Thyroid gland (tissue), 4 donors: ENCODE measurements around the gene HLCS. TPM values are rescaled to one million over a fixed set of nuclear protein-coding genes. Genes with fewer than 3 reads are reported as not detected.
A peak's percentile ranks its signal among the peaks of the same experiment; 100 is the strongest.

Source experiments
- DNase-seq, 2 donors: peaks; one replicate each; pipeline ENCODE4 v3.0.0-alpha.2; 2019
- H3K27ac ChIP-seq, 3 donors: fragments of 200-600 bp; sonication (generic); 1 replicate in 2 of 3; 2 replicates in 1 of 3; pipeline ENCODE4 v1.5.1; 2016 to 2019; ENCODE audit warnings: mild to moderate bottlenecking in 1 of 3, moderate library complexity in 1 of 3
- H3K27me3 ChIP-seq: fragments of 200-600 bp; sonication (generic); one replicate; pipeline ENCODE4 v1.5.1; 2019
- H3K36me3 ChIP-seq, 2 donors: fragments of 200-600 bp; sonication (generic); one replicate each; pipeline ENCODE4 v1.5.1; 2016 to 2019
- H3K4me1 ChIP-seq, 2 donors: fragments of 200-600 bp; sonication (generic); one replicate each; pipeline ENCODE4 v1.5.1; 2017 to 2019
- H3K4me3 ChIP-seq, 3 donors: fragments of 200-600 bp; sonication (generic); replicated peaks in 1 of 3; 1 replicate in 2 of 3; 2 replicates in 1 of 3; pipeline ENCODE4 v1.5.1; 2016; ENCODE audit warnings: mild to moderate bottlenecking in 1 of 3
- H3K9me3 ChIP-seq: fragments of 200-600 bp; sonication (generic); one replicate; pipeline ENCODE4 v1.5.1; 2017
- POLR2A ChIP-seq, 2 donors: fragments of 450-650 bp; IDR thresholded peaks; one replicate each; pipeline ENCODE4 v1.6.1; 2017; ENCODE audit warnings: antibody characterized with exemption in 2 of 2, mild to moderate bottlenecking in 2 of 2, moderate library complexity in 1 of 2
- WGBS, 2 donors: methylation state at CpG; one replicate each; pipeline ENCODE4 v1.1.5; 2017; 5-methylcytosine and 5-hydroxymethylcytosine counted together
- intact Hi-C: fragments of 100-400 bp; cut with DNase I; formaldehyde crosslinking; loops from one replicate; pipeline ENCODE4 v1.15.1; 2023
- total RNA-seq, 4 donors: library from RNA; depleted of rRNA; stranded (reverse); fragments of >200 nt; gene quantifications; one replicate each; pipeline ENCODE4 v1.2.3, GENCODE V29; 2016
- TF ChIP-seq, protein P1 (sequence below), 6 experiments: fragments of 200-600 bp in 3 of 6; fragments of 450-650 bp in 3 of 6; sonication (generic) in 3 of 6; IDR thresholded peaks; one replicate each; pipeline ENCODE4 v1.5.1; 2016 to 2019; ENCODE audit warnings: antibody characterized with exemption in 6 of 6, mild to moderate bottlenecking in 2 of 6, inconsistent platforms in 1 of 6, moderate library complexity in 1 of 6

The HLCS gene
- total RNA-seq, 4 donors from 2014 or later, result 34.2 to 70.7 (median 43.4) TPM

- 77 to 84% methylated on average over 6 of the region's 6 CpGs for WGBS, 2 donors
- no peak for DNase-seq
- no peaks in the 10 kb centered on the region for H3K4me1 ChIP-seq
- no peak overlapping the region for H3K4me3 ChIP-seq
- H3K36me3 ChIP-seq, result no peaks in the 10 kb centered on the region
- H3K27ac ChIP-seq, result no peak overlapping the region
- no peaks in the 10 kb centered on the region for H3K27me3 ChIP-seq
- TF ChIP-seq, protein P1, sequence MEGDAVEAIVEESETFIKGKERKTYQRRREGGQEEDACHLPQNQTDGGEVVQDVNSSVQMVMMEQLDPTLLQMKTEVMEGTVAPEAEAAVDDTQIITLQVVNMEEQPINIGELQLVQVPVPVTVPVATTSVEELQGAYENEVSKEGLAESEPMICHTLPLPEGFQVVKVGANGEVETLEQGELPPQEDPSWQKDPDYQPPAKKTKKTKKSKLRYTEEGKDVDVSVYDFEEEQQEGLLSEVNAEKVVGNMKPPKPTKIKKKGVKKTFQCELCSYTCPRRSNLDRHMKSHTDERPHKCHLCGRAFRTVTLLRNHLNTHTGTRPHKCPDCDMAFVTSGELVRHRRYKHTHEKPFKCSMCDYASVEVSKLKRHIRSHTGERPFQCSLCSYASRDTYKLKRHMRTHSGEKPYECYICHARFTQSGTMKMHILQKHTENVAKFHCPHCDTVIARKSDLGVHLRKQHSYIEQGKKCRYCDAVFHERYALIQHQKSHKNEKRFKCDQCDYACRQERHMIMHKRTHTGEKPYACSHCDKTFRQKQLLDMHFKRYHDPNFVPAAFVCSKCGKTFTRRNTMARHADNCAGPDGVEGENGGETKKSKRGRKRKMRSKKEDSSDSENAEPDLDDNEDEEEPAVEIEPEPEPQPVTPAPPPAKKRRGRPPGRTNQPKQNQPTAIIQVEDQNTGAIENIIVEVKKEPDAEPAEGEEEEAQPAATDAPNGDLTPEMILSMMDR (IDR thresholded peaks at IDR 0.05), result no peak
- H3K9me3 ChIP-seq, result no peaks in the 10 kb centered on the region
- intact Hi-C loops, result no loop called here
These were observed 173.9 kb downstream of the HLCS start for GRCh38 chr21:36792505-36792967.

DNA sequence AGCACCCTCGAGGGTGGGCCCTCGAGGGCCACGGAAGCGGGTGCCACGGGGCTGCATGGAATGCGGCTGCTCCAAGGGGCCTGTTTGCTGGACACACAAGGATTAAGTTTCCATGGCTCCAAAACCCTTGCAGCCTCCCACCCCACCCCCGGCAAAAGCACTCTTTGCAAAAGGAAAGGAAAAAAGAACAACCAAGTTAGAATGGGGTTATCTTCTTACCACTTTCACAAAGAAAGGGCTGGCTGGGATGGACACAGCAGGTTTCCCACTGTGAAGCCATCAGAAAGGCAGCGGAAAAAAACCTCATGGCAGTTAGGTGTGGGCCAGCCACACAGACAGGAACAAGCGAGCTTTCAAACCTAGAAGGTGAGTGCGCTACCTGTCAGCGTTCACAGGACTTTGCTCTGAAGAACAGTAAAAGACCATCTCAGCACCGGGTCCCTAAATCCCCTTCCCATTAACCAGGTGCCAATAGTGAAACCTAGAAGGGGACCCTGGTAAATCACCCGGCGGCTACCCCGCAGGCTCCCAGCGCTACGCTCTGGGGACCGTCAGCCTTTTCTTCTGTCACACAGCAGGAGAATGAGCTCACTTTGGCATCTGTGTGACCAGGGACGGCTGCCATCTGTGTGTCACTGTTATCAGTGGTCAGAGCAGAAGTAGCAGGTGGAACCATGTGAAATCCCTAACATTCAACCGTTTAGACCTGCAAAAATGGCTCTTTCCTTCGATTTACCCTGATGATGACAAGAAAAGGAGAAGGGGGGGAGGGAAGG lies 174.6 kb downstream of the HLCS start:
- intact Hi-C loops, result no loop called here
- DNase-seq, result no peak
- Histone ChIP-seq H3K4me3 (no peak overlapping the region), H3K4me1 (no peaks in the 10 kb centered on the region), H3K27me3 (no peaks in the 10 kb centered on the region), H3K9me3 (no peaks in the 10 kb centered on the region), H3K27ac (no peak overlapping the region), H3K36me3 (no peaks in the 10 kb centered on the region)
- WGBS, 2 donors, result 81 to 82% methylated on average over 21 of the region's 21 CpGs
- TF ChIP-seq POLR2A (IDR thresholded peaks at IDR 0.05), result no peak
- TF ChIP-seq, protein P1 (IDR thresholded peaks at IDR 0.05), result no peak

DNA sequence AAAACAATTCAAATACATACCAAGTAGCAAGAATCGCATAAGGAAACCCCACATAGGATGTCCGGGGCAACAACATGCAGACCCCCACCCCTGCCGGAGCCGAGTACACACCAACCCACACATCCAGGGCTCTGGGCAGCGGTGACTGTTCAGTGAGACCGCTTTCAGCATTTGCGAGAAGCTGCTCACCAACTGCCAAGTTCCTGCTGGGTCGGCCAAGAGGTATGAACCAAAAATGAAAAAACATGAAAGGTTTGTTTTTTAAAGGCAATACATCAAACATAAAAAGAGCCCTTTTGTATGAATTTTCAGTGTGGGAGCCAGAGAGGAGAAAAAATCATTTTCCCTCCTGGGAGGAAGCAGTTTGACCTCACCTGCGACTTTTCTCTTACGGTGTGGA lies 175.3 kb downstream of the HLCS start:
- H3K9me3 ChIP-seq, result no peaks in the 10 kb centered on the region
- TF ChIP-seq POLR2A (IDR thresholded peaks at IDR 0.05), result no peak
- TF ChIP-seq, protein P1 (IDR thresholded peaks at IDR 0.05), result no peak
- intact Hi-C loops, result no loop called here
- H3K36me3 ChIP-seq, result no peaks in the 10 kb centered on the region
- 69 to 83% methylated on average over 10 of the region's 10 CpGs for WGBS, 2 donors
- H3K4me1 ChIP-seq, result no peaks in the 10 kb centered on the region
- no peak overlapping the region for H3K27ac ChIP-seq
- H3K4me3 ChIP-seq, result no peak overlapping the region
- DNase-seq, result no peak
- no peaks in the 10 kb centered on the region for H3K27me3 ChIP-seq

- H3K36me3 ChIP-seq, result no peaks in the 10 kb centered on the region
- H3K9me3 ChIP-seq, result no peaks in the 10 kb centered on the region
- H3K27me3 ChIP-seq, result no peaks in the 10 kb centered on the region
- intact Hi-C loops, result no loop called here
- H3K27ac ChIP-seq, result no peak overlapping the region
- no peaks in the 10 kb centered on the region for H3K4me1 ChIP-seq
- WGBS, 2 donors, result 36 to 47% methylated on average over 7 of the region's 7 CpGs
- no peak overlapping the region for H3K4me3 ChIP-seq
- DNase-seq, result peak in 1 of 2 donors; percentile 20
- no peak for TF ChIP-seq POLR2A (IDR thresholded peaks at IDR 0.05)
- TF ChIP-seq, protein P1 (IDR thresholded peaks at IDR 0.05), result no peak
These were observed 175.9 kb downstream of the HLCS start for GRCh38 chr21:36790616-36791015.

DNA sequence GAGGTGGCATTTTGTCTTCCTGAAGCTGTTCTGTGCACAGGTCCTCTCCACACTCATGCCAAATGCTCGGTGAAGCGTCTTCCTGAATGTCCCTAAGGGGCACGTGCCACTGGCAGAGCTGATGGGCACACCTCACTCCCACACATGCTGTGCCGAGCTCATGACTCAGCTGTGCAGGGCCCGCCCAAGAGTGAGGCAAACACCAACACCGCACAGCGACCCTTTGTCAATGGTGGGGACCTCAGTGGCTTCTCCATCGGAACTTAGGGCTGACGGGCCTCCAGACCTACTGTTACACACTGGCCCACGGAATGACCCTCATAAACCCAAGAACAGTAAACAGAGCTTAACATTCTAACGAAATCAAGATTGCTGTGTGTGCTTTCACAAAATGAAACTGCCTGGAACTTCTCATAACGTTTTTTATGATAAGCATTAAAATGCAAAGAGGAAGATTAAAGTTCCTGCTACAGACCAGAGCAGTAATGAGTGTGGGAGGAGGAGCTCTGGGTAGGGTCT lies 178.3 kb downstream of the HLCS start:
- Histone ChIP-seq H3K9me3 (no peaks in the 10 kb centered on the region), H3K36me3 (no peaks in the 10 kb centered on the region), H3K27me3 (no peaks in the 10 kb centered on the region), H3K27ac (no peak overlapping the region), H3K4me1 (no peaks in the 10 kb centered on the region), H3K4me3 (no peak overlapping the region)
- 82 to 85% methylated on average over 12 of the region's 12 CpGs for WGBS, 2 donors
- intact Hi-C loops, result no loop called here
- no peak for TF ChIP-seq POLR2A (IDR thresholded peaks at IDR 0.05)
- TF ChIP-seq, protein P1 (IDR thresholded peaks at IDR 0.05), result no peak
- peak; percentile 24 to 46 for DNase-seq
